Left lung (tissue), 10 donors: ENCODE measurements around the gene MYO18B. TPM values are rescaled to one million over a fixed set of nuclear protein-coding genes. Genes with fewer than 3 reads are reported as not detected.

Experiments
- ATAC-seq: fragments of 200-7000 bp; cut with Tn5 transposase; one replicate; pipeline ENCODE4 v1.9.1; 2020; ENCODE audit warnings: moderate library complexity
- DNase-seq, 4 donors: peaks; one replicate each; pipeline ENCODE4 v3.0.0-alpha.2; 2013 to 2020
- H3K27ac ChIP-seq, 2 donors: fragments of 200-600 bp; sonication (generic) in 1 of 2; one replicate each; pipeline versions ENCODE4 v1.5.0 to v1.8.0; 2020 to 2021
- H3K27me3 ChIP-seq, 2 donors: fragments of 200-600 bp; sonication (generic) in 1 of 2; one replicate each; pipeline versions ENCODE4 v1.5.0 to v1.8.0; 2020 to 2021
- H3K36me3 ChIP-seq, 2 donors: fragments of 200-600 bp; sonication (generic) in 1 of 2; one replicate each; pipeline versions ENCODE4 v1.5.0 to v1.8.0; 2020 to 2021
- H3K4me1 ChIP-seq, 2 donors: fragments of 200-600 bp; one replicate each; pipeline ENCODE4 v1.8.0; 2021
- H3K4me3 ChIP-seq, 2 donors: fragments of 200-600 bp; sonication (generic) in 1 of 2; one replicate each; pipeline versions ENCODE4 v1.5.0 to v1.8.0; 2020 to 2021; ENCODE audit warnings: mild to moderate bottlenecking in 1 of 2
- H3K9me3 ChIP-seq, 2 donors: fragments of 200-600 bp; sonication (generic) in 1 of 2; one replicate each; pipeline versions ENCODE4 v1.5.0 to v1.8.0; 2020 to 2021
- CTCF ChIP-seq, 2 donors: fragments of 200-600 bp; sonication (generic) in 1 of 2; IDR thresholded peaks; one replicate each; pipeline versions ENCODE4 v1.5.0 to v1.8.0; 2021; ENCODE audit warnings: antibody characterized with exemption in 2 of 2
- intact Hi-C, 2 donors: fragments of 100-400 bp; cut with DNase I; formaldehyde crosslinking; loops; one replicate each; pipeline versions ENCODE4 v1.11.2 to v1.14.2; 2022
- polyA plus RNA-seq, 6 donors: library from polyadenylated mRNA; unstranded; fragments of 120-200 nt; gene quantifications; one replicate each; pipeline ENCODE4 v1.2.1, GENCODE V29; 2013; ENCODE audit not compliant: insufficient read length in 6 of 6
- total RNA-seq, 2 donors: library from RNA; stranded (reverse); fragmentation: NEBNext Ultra II Directional; extraction: Animal tissue kit (Norgen Biotek cat#: 25700); gene quantifications; one replicate each; pipeline ENCODE4 v1.2.1, GENCODE V29; 2021
- donor health status: DM: no; HTN: yes; CAD: no.
- donor health status: DM: no; HTN: no; CAD: no.

Gene MYO18B
- total and polyA plus RNA-seq, 8 donors = 0.06 to 0.37 (median 0.15) TPM

- Histone ChIP-seq H3K4me3 (no peak overlapping the region), H3K27me3 (peaks cover 0 to 26% of the 10 kb centered on the region in 2 donors), H3K27ac (no peak overlapping the region), H3K9me3 (no peaks in the 10 kb centered on the region), H3K4me1 (no peaks in the 10 kb centered on the region), H3K36me3 (no peaks in the 10 kb centered on the region)
- no peak for DNase-seq
- intact Hi-C loops = no loop called here
- no peak for ATAC-seq
- TF ChIP-seq CTCF (IDR thresholded peaks at IDR 0.05) = no peak
Measured at GRCh38 chr22:25745341-25746011, 3.5 kb downstream of the MYO18B start.

- TF ChIP-seq CTCF (IDR thresholded peaks at IDR 0.05) = no peak
- no peak overlapping the region for H3K27ac ChIP-seq
- intact Hi-C loops = no loop called here
- no peak overlapping the region for H3K4me3 ChIP-seq
- DNase-seq (no peak), ATAC-seq (no peak)
- H3K9me3 ChIP-seq = no peaks in the 10 kb centered on the region
- no peaks in the 10 kb centered on the region for H3K36me3 ChIP-seq
- H3K4me1 ChIP-seq = no peaks in the 10 kb centered on the region
- peaks cover 0 to 30% of the 10 kb centered on the region in 2 donors for H3K27me3 ChIP-seq
Measured at GRCh38 chr22:25746012-25746373, 4.0 kb downstream of the MYO18B start.

GRCh38 chr22:25747245-25747944 lies 5.4 kb downstream of the MYO18B start:
- H3K27ac ChIP-seq = no peak overlapping the region
- no peaks in the 10 kb centered on the region for H3K36me3 ChIP-seq
- TF ChIP-seq CTCF (IDR thresholded peaks at IDR 0.05) = no peak
- peak; percentile 58 for ATAC-seq
- no peaks in the 10 kb centered on the region for H3K4me1 ChIP-seq
- no peaks in the 10 kb centered on the region for H3K9me3 ChIP-seq
- H3K4me3 ChIP-seq = no peak overlapping the region
- H3K27me3 ChIP-seq = peaks cover 0 to 23% of the 10 kb centered on the region in 2 donors
- intact Hi-C loops = no loop called here
- DNase-seq = no peak

- TF ChIP-seq CTCF (IDR thresholded peaks at IDR 0.05) = no peak
- peak; percentile 16 for ATAC-seq
- no peak overlapping the region for H3K4me3 ChIP-seq
- no peak for DNase-seq
- no peak overlapping the region for H3K27ac ChIP-seq
- H3K36me3 ChIP-seq = no peaks in the 10 kb centered on the region
- intact Hi-C loops = no loop called here
- H3K27me3 ChIP-seq = peaks cover 0 to 15% of the 10 kb centered on the region in 2 donors
- H3K9me3 ChIP-seq = no peaks in the 10 kb centered on the region
- no peaks in the 10 kb centered on the region for H3K4me1 ChIP-seq
Measured at GRCh38 chr22:25748140-25748539, 6.2 kb downstream of the MYO18B start.

- intact Hi-C loops = no loop called here
- Histone ChIP-seq H3K9me3 (no peaks in the 10 kb centered on the region), H3K27me3 (peaks cover 0 to 10% of the 10 kb centered on the region in 2 donors), H3K4me3 (no peak overlapping the region), H3K36me3 (no peaks in the 10 kb centered on the region), H3K4me1 (no peaks in the 10 kb centered on the region), H3K27ac (no peak overlapping the region)
- ATAC-seq = no peak
- TF ChIP-seq CTCF (IDR thresholded peaks at IDR 0.05) = no peak
- no peak for DNase-seq
Measured at GRCh38 chr22:25748704-25749103, 6.7 kb downstream of the MYO18B start.
